Tibial nerve (tissue), 4 donors: Measurements from ENCODE around the gene MKS1. TPM values are rescaled to one million over a fixed set of nuclear protein-coding genes. Genes with fewer than 3 reads are reported as not detected.

Source experiments
- DNase-seq, 2 donors: peaks; one replicate each; pipeline ENCODE4 v3.0.0-alpha.2; 2019; ENCODE audit warnings: low spot score in 2 of 2
- H3K27ac ChIP-seq, 4 donors: fragments of 200-600 bp; sonication (generic) in 3 of 4; one replicate each; pipeline ENCODE4 v1.5.1; 2017 to 2019; ENCODE audit warnings: mild to moderate bottlenecking in 1 of 4
- H3K27me3 ChIP-seq, 2 donors: fragments of 200-600 bp; sonication (generic) in 1 of 2; one replicate each; pipeline versions ENCODE4 v1.5.1 to v1.6.0; 2017 to 2019
- H3K36me3 ChIP-seq, 3 donors: fragments of 200-600 bp; sonication (generic); one replicate each; pipeline ENCODE4 v1.5.1; 2018 to 2019
- H3K4me1 ChIP-seq, 4 donors: fragments of 200-600 bp; sonication (generic) in 3 of 4; one replicate each; pipeline ENCODE4 v1.5.1; 2017 to 2019
- H3K4me3 ChIP-seq, 4 donors: fragments of 200-600 bp; sonication (generic) in 3 of 4; one replicate each; pipeline ENCODE4 v1.5.1; 2017 to 2019; ENCODE audit warnings: mild to moderate bottlenecking in 1 of 4, moderate library complexity in 1 of 4
- H3K9me3 ChIP-seq, 4 donors: fragments of 200-600 bp; sonication (generic) in 3 of 4; one replicate each; pipeline ENCODE4 v1.5.1; 2017 to 2019
- EP300 ChIP-seq, 2 donors: sonication (generic); formaldehyde crosslinking; IDR thresholded peaks; one replicate each; pipeline ENCODE4 v1.6.1; 2017; ENCODE audit warnings: antibody characterized with exemption in 2 of 2, mild to moderate bottlenecking in 1 of 2
- POLR2A ChIP-seq, 2 donors: fragments of 450-650 bp; IDR thresholded peaks; one replicate each; pipeline ENCODE4 v1.6.1; 2017; ENCODE audit warnings: antibody characterized with exemption in 2 of 2, mild to moderate bottlenecking in 2 of 2, moderate library complexity in 2 of 2
- WGBS, 2 donors: methylation state at CpG; one replicate each; pipeline ENCODE4 v1.1.5; 2018; 5-methylcytosine and 5-hydroxymethylcytosine counted together
- total RNA-seq, 4 donors: library from RNA; depleted of rRNA; stranded (reverse); fragments of >200 nt; gene quantifications; one replicate each; pipeline ENCODE4 v1.1.0, GENCODE V29; 2016
- TF ChIP-seq, protein P1 (sequence below), 5 experiments: fragments of 200-600 bp in 3 of 5; fragments of 450-650 bp in 2 of 5; sonication (generic) in 3 of 5; IDR thresholded peaks; one replicate each; pipeline ENCODE4 v1.5.1; 2016 to 2019; ENCODE audit warnings: antibody characterized with exemption in 5 of 5, mild to moderate bottlenecking in 3 of 5, moderate library complexity in 2 of 5

Gene MKS1
- total RNA-seq, 4 donors from 2014 or later, result 15.7 to 25.1 (median 18.5) TPM

DNA sequence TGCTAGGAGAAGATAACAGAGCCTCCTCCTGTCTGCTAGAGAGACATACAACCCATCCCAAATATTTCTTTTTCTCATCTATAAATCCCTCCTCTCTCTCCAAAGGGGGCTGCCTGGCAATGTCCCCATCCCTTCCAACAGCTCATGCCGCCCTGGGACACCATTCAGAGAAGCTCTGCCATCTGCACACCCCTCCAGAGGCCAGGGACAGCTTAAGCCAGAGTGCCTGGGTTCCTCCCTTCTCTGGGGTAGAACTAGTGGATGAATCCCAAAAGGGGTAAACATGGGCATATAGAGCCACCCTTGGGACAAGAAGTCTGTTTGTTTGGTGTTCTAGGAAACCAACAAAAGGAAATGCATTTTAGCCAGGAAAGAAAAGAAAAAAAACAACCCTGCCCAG is 16.8 kb upstream of the MKS1 start:
- H3K4me3 ChIP-seq, result no peak overlapping the region
- 50 to 74% methylated on average over 1 of the region's 1 CpG for WGBS, 2 donors
- no peaks in the 10 kb centered on the region for H3K4me1 ChIP-seq
- TF ChIP-seq POLR2A (IDR thresholded peaks at IDR 0.05), result no peak
- TF ChIP-seq, protein P1, sequence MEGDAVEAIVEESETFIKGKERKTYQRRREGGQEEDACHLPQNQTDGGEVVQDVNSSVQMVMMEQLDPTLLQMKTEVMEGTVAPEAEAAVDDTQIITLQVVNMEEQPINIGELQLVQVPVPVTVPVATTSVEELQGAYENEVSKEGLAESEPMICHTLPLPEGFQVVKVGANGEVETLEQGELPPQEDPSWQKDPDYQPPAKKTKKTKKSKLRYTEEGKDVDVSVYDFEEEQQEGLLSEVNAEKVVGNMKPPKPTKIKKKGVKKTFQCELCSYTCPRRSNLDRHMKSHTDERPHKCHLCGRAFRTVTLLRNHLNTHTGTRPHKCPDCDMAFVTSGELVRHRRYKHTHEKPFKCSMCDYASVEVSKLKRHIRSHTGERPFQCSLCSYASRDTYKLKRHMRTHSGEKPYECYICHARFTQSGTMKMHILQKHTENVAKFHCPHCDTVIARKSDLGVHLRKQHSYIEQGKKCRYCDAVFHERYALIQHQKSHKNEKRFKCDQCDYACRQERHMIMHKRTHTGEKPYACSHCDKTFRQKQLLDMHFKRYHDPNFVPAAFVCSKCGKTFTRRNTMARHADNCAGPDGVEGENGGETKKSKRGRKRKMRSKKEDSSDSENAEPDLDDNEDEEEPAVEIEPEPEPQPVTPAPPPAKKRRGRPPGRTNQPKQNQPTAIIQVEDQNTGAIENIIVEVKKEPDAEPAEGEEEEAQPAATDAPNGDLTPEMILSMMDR (IDR thresholded peaks at IDR 0.05), result no peak
- no peak for TF ChIP-seq EP300 (IDR thresholded peaks at IDR 0.05)
- no peaks in the 10 kb centered on the region for H3K36me3 ChIP-seq
- no peaks in the 10 kb centered on the region for H3K9me3 ChIP-seq
- no peak for DNase-seq
- H3K27me3 ChIP-seq, result peaks cover 0 to 70% of the 10 kb centered on the region in 2 donors
- H3K27ac ChIP-seq, result no peak overlapping the region

DNA sequence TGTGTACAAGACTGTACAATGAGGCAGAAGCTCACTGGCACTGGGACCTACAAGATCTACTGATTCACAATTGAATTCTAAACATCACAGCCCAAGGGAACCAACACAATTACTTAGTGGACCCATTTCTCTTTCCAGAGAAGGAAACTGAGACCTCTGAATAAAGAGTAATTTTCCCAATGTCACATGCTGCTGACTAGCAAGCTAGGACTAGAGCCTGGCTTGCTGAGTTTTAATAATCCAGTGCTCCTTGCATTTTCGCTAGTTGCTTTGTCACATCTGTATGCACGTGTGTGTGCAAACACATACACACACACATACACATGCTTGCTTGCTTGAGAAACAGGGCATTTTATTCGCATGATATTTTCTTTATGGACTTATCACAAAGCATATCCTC is 15.5 kb upstream of the MKS1 start:
- Histone ChIP-seq H3K27ac (no peak overlapping the region), H3K9me3 (no peaks in the 10 kb centered on the region), H3K4me3 (no peak overlapping the region), H3K36me3 (no peaks in the 10 kb centered on the region), H3K4me1 (no peaks in the 10 kb centered on the region), H3K27me3 (peaks cover 0 to 68% of the 10 kb centered on the region in 2 donors)
- TF ChIP-seq EP300 (IDR thresholded peaks at IDR 0.05) (no peak), POLR2A (IDR thresholded peaks at IDR 0.05) (no peak)
- TF ChIP-seq, protein P1 (IDR thresholded peaks at IDR 0.05), result no peak
- 74 to 83% methylated on average over 3 of the region's 3 CpGs for WGBS, 2 donors
- DNase-seq, result no peak

DNA sequence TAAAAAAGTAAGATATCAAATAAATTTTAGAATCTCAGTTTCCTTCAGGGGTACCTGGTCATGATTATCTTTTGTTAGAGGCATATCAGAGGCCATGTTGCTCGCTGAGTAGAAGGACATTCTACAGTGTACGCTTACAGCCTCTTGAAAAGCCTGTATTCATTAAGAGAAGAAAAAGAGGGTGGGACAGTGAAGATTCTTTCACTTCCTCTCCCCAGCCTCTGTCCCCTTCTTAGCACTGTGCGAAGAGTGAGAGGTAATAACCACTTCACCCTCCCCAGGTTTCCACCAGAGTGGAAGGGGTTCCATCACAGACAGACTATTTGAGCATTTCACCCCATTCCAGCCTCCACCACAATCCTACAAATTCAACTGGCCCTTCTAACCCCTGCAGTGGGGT is 14.5 kb upstream of the MKS1 start:
- H3K9me3 ChIP-seq, result no peaks in the 10 kb centered on the region
- H3K27me3 ChIP-seq, result peaks cover 0 to 61% of the 10 kb centered on the region in 2 donors
- H3K4me1 ChIP-seq, result no peaks in the 10 kb centered on the region
- no peak overlapping the region for H3K27ac ChIP-seq
- TF ChIP-seq POLR2A (IDR thresholded peaks at IDR 0.05) (no peak), EP300 (IDR thresholded peaks at IDR 0.05) (no peak)
- TF ChIP-seq, protein P1 (IDR thresholded peaks at IDR 0.05), result no peak
- no peak for DNase-seq
- no peaks in the 10 kb centered on the region for H3K36me3 ChIP-seq
- 38 to 59% methylated on average over 3 of the region's 3 CpGs for WGBS, 2 donors
- H3K4me3 ChIP-seq, result no peak overlapping the region

GRCh38 chr17:58232707-58233156 is 13.7 kb upstream of the MKS1 start:
- Histone ChIP-seq H3K4me1 (no peaks in the 10 kb centered on the region), H3K27ac (no peak overlapping the region)

DNA sequence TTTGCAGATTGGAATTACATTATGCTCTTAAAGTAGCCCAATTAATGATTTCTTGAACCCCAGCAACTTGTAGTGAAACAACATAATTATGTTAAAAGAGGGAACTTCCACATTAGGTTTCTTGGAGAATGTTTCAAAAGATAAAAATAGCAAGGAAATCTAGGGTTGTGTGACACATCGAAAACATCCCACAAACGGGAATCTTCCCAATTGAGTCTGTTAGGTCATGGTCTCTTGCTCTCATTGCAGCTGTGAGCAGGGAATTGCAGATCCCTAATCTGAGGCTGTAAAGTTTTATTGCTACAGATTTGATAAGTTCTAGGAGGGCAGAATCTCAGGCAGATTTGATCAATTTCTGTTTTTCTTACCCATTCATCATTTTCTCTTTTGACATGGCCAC is 12.6 kb upstream of the MKS1 start:
- 27 to 32% methylated on average over 2 of the region's 2 CpGs for WGBS, 2 donors
- Histone ChIP-seq H3K4me1 (no peaks in the 10 kb centered on the region), H3K36me3 (no peaks in the 10 kb centered on the region), H3K9me3 (no peaks in the 10 kb centered on the region), H3K4me3 (no peak overlapping the region), H3K27me3 (peaks cover 0 to 60% of the 10 kb centered on the region in 2 donors), H3K27ac (no peak overlapping the region)
- no peak for TF ChIP-seq EP300 (IDR thresholded peaks at IDR 0.05)
- TF ChIP-seq, protein P1 (IDR thresholded peaks at IDR 0.05), result no peak
- TF ChIP-seq POLR2A (IDR thresholded peaks at IDR 0.05), result no peak
- DNase-seq, result no peak

More at GRCh38 chr17:58232707-58233156, 13.7 kb upstream of the MKS1 start:
- no peak for TF ChIP-seq EP300 (IDR thresholded peaks at IDR 0.05)
- TF ChIP-seq, protein P1 (IDR thresholded peaks at IDR 0.05), result no peak
- no peak for TF ChIP-seq POLR2A (IDR thresholded peaks at IDR 0.05)
- H3K27me3 ChIP-seq, result peaks cover 0 to 60% of the 10 kb centered on the region in 2 donors
- WGBS, 2 donors, result 40 to 54% methylated on average over 12 of the region's 12 CpGs
- H3K9me3 ChIP-seq, result no peaks in the 10 kb centered on the region
- DNase-seq, result no peak
- no peak overlapping the region for H3K4me3 ChIP-seq
- no peaks in the 10 kb centered on the region for H3K36me3 ChIP-seq
